NCI-H1417 (cell line): ENCODE measurements around the gene RNF214.
"Not testable (repeated sequence)": the region's sequence is repeated elsewhere in the genome, so short reads cannot be mapped to it uniquely, and the experiment has no call there.

Experiments used
- DNase-seq, 3 experiments: peaks; one replicate each; lab custom pipeline; 2025; lab: John Stamatoyannopoulos, UW

The RNF214 gene

GRCh38 chr11:117232092-117232878, at the start of gene RNF214:
RNF214 (plus strand) TSS chr11:117232671; CDS start chr11:117234273, 1,602 bp downstream.
- peak; percentile 79 to 91 (median 90) for DNase-seq

GRCh38 chr11:117183178-117183577, 49.3 kb upstream of the RNF214 start:
- not testable (repeated sequence) for DNase-seq

GRCh38 chr11:117183724-117184349, 48.6 kb upstream of the RNF214 start:
- DNase-seq = peak in 1 of 3 experiments; percentile 60

- no peak for DNase-seq
Measured at GRCh38 chr11:117185736-117186430, 46.6 kb upstream of the RNF214 start.

GRCh38 chr11:117186431-117186761, 46.1 kb upstream of the RNF214 start:
- no peak for DNase-seq

GRCh38 chr11:117187007-117187406, 45.5 kb upstream of the RNF214 start:
- no peak for DNase-seq

GRCh38 chr11:117187428-117187798, 45.1 kb upstream of the RNF214 start:
- no peak for DNase-seq

- no peak for DNase-seq
Measured at GRCh38 chr11:117187799-117188481, 44.5 kb upstream of the RNF214 start.

GRCh38 chr11:117188620-117189081, 43.8 kb upstream of the RNF214 start:
- DNase-seq = no peak

- DNase-seq = no peak
Measured at GRCh38 chr11:117189191-117189940, 43.1 kb upstream of the RNF214 start.

- no peak for DNase-seq
Measured at GRCh38 chr11:117189941-117190544, 42.4 kb upstream of the RNF214 start.

GRCh38 chr11:117191680-117192400, 40.6 kb upstream of the RNF214 start:
- no peak for DNase-seq

- no peak for DNase-seq
Measured at GRCh38 chr11:117192401-117192875, 40.0 kb upstream of the RNF214 start.

GRCh38 chr11:117193130-117194020, 39.1 kb upstream of the RNF214 start:
- DNase-seq = no peak

GRCh38 chr11:117194267-117194666, 38.2 kb upstream of the RNF214 start:
- DNase-seq = no peak

- DNase-seq = no peak
Measured at GRCh38 chr11:117195258-117195657, 37.2 kb upstream of the RNF214 start.

- DNase-seq = no peak
Measured at GRCh38 chr11:117195761-117196160, 36.7 kb upstream of the RNF214 start.

- DNase-seq = no peak
Measured at GRCh38 chr11:117197006-117197405, 35.5 kb upstream of the RNF214 start.
